HepG2 (cell line): ENCODE results near the gene AQP5. TPM values are rescaled to one million over a fixed set of nuclear protein-coding genes. Genes with fewer than 3 reads are reported as not detected.

ENCODE experiments used
- ATAC-seq: fragments of 200-7000 bp; cut with Tn5 transposase; 3 replicates; pipeline ENCODE4 v1.9.1; 2020; ENCODE audit warnings: mild to moderate bottlenecking, moderate library complexity
- BruUV-seq: library from RNA; stranded (reverse); fragments of 400-500 nt; replicated peaks from 2 replicates; lab custom pipeline; 2021; lab: Mats Ljungman, UMichigan
- CTCF ChIA-PET: fragments of 300-600 bp; formaldehyde crosslinking; extraction: SDS; loops from one replicate; lab custom pipeline; 2021; ENCODE audit warnings: low total read pairs, inconsistent platforms, low intra/inter-chr PET ratio; lab: Yijun Ruan, JAX
- POLR2A ChIA-PET: fragments of 350-600 bp; sonication (Branson Sonifier 250); formaldehyde crosslinking; loops from one replicate; lab custom pipeline; 2020; ENCODE audit warnings: antibody characterized with exemption, inconsistent platforms; lab: Yijun Ruan, JAX
- DNase-seq: peaks from one replicate; pipeline ENCODE4 v3.0.0-alpha.2; 2015; ENCODE audit warnings: low spot score
- FAIRE-seq: peaks from 3 replicates; lab custom pipeline; 2011; peaks lifted over from hg19 to GRCh38; lab: Jason Lieb, UNC
- H2AFZ ChIP-seq: one replicate; pipeline ENCODE4 v1.6.1; 2011; ENCODE audit warnings: low read length, inconsistent platforms
- H3K27ac ChIP-seq: fragments of 300-600 bp; 3 replicates; pipeline ENCODE4 v1.8.0; 2011; ENCODE audit warnings: mixed run types, mild to moderate bottlenecking, mixed read lengths, low read length, inconsistent platforms; ENCODE audit not compliant: insufficient read depth; ENCODE audit errors: extremely low read length
- H3K27me3 ChIP-seq, 2 experiments: fragments of 200-600 bp in 1 of 2; 2 replicates in 1 of 2; 3 replicates in 1 of 2; pipeline versions ENCODE4 v1.6.0 to v1.8.0; 2011; ENCODE audit warnings: low read length in 2 of 2, mild to moderate bottlenecking in 2 of 2, moderate library complexity in 2 of 2, inconsistent platforms in 1 of 2; ENCODE audit not compliant: insufficient read depth in 2 of 2, control insufficient read depth in 1 of 2
- H3K36me3 ChIP-seq, 2 experiments: fragments of 200-600 bp in 1 of 2; replicated peaks in 1 of 2; 2 replicates in 1 of 2; 3 replicates in 1 of 2; pipeline versions ENCODE4 v1.5.1 to v1.8.0; 2011; ENCODE audit warnings: low read length in 2 of 2, inconsistent platforms in 1 of 2; ENCODE audit not compliant: insufficient read depth in 2 of 2, control insufficient read depth in 1 of 2
- H3K4me1 ChIP-seq: 2 replicates; pipeline ENCODE4 v1.5.1; 2012; ENCODE audit warnings: low read length, inconsistent platforms; ENCODE audit not compliant: insufficient read depth
- H3K4me2 ChIP-seq: 2 replicates; pipeline ENCODE4 v1.6.0; 2011; ENCODE audit warnings: low read depth, low read length, inconsistent platforms
- H3K4me3 ChIP-seq, 3 experiments: fragments of 200-600 bp in 1 of 3; sonication (generic), shearing (Covaris generic) in 1 of 3; replicated peaks in 1 of 3; 2 replicates each; pipeline ENCODE4 v1.5.1; 2011 to 2016; ENCODE audit warnings: low read length in 3 of 3, inconsistent platforms in 2 of 3, low read depth in 2 of 3, mild to moderate bottlenecking in 2 of 3, control low read depth in 1 of 3, mixed read lengths in 1 of 3; ENCODE audit not compliant: insufficient read depth in 1 of 3
- H3K79me2 ChIP-seq: one replicate; pipeline ENCODE4 v1.6.1; 2011; ENCODE audit warnings: low read length, inconsistent platforms; ENCODE audit not compliant: insufficient read depth
- H3K9ac ChIP-seq: 2 replicates; pipeline ENCODE4 v1.6.0; 2011; ENCODE audit warnings: mild to moderate bottlenecking, low read depth, low read length, inconsistent platforms; ENCODE audit not compliant: insufficient read depth
- H3K9me3 ChIP-seq: 2 replicates; pipeline ENCODE4 v1.5.1; 2012; ENCODE audit warnings: mild to moderate bottlenecking, low read length
- H4K20me1 ChIP-seq: 2 replicates; pipeline ENCODE4 v1.6.0; 2011; ENCODE audit warnings: inconsistent platforms, mild to moderate bottlenecking, low read length, moderate library complexity; ENCODE audit not compliant: insufficient read depth
- CHD4 ChIP-seq: fragments of 200-600 bp; sonication (generic); IDR thresholded peaks from 2 replicates; pipeline ENCODE4 v1.7.0; 2017; ENCODE audit warnings: mild to moderate bottlenecking, low read length, borderline replicate concordance
- KLF12 ChIP-seq: sonication (generic); formaldehyde crosslinking; IDR thresholded peaks from 2 replicates; pipeline ENCODE4 v1.4.0; 2020; ENCODE audit warnings: missing genetic modification reagents, borderline replicate concordance
- RELA ChIP-seq: sonication (generic); formaldehyde crosslinking; IDR thresholded peaks from 2 replicates; pipeline ENCODE4 v1.4.0; 2020; ENCODE audit warnings: missing genetic modification reagents
- SMC3 ChIP-seq: IDR thresholded peaks from 2 replicates; pipeline ENCODE4 v1.6.1; 2011; ENCODE audit warnings: low read length, improper control_type of control experiment
- TOPORS ChIP-seq: sonication (generic); formaldehyde crosslinking; IDR thresholded peaks from 2 replicates; pipeline ENCODE4 v1.8.0; 2023; ENCODE audit warnings: mild to moderate bottlenecking, missing genetic modification reagents
- ZNF274 ChIP-seq: sonication (generic); formaldehyde crosslinking; IDR thresholded peaks from 2 replicates; pipeline ENCODE4 v1.5.1; 2020; ENCODE audit warnings: mild to moderate bottlenecking, missing genetic modification reagents
- ZNF317 ChIP-seq: sonication (generic); formaldehyde crosslinking; IDR thresholded peaks from 2 replicates; pipeline ENCODE4 v1.5.0; 2020; ENCODE audit warnings: mild to moderate bottlenecking, missing genetic modification reagents
- ZNF33B ChIP-seq: sonication (generic); formaldehyde crosslinking; IDR thresholded peaks from 2 replicates; pipeline ENCODE4 v1.5.1; 2020; ENCODE audit warnings: mild to moderate bottlenecking, missing genetic modification reagents
- ZNF557 ChIP-seq: sonication (generic); formaldehyde crosslinking; IDR thresholded peaks from 2 replicates; pipeline ENCODE4 v1.4.0; 2020; ENCODE audit warnings: missing genetic modification reagents
- ZNF646 ChIP-seq: sonication (generic); formaldehyde crosslinking; IDR thresholded peaks from 2 replicates; pipeline ENCODE4 v1.9.0; 2021; ENCODE audit warnings: mild to moderate bottlenecking, missing genetic modification reagents
- ZNF781 ChIP-seq: sonication (generic); formaldehyde crosslinking; IDR thresholded peaks from 2 replicates; pipeline ENCODE4 v1.5.1; 2020; ENCODE audit warnings: borderline replicate concordance, mild to moderate bottlenecking, missing genetic modification reagents; ENCODE audit errors: not compliant biosample characterization
- WGBS: methylation state at CpG from one replicate; pipeline ENCODE4 v1.1.6; 2017; ENCODE audit warnings: low lambda C conversion rate; 5-methylcytosine and 5-hydroxymethylcytosine counted together
- in situ Hi-C: cut with HindIII; loops from 2 replicates; pipeline ENCODE4 v1.10.0; 2017; ENCODE audit warnings: low pct_unique_long_range_greater_than_20kb; ENCODE audit not compliant: extremely low pct_ligation_motif_present
- intact Hi-C: fragments of 100-400 bp; cut with micrococcal nuclease; formaldehyde crosslinking; loops from one replicate; pipeline ENCODE4 v1.10.0; 2022; ENCODE audit not compliant: unreplicated experiment
- polyA plus RNA-seq, 8 experiments: library from polyadenylated mRNA; depleted of rRNA in 3 of 8; stranded (reverse) in 7 of 8; unstranded in 1 of 8; fragments of >200 nt; fragmentation: Illumina TruSeq in 4 of 8; extraction: Trizol in 4 of 8; gene quantifications; 2 replicates each; pipeline versions ENCODE4 v1.2.1 to v1.2.3, GENCODE V29; 2011 to 2016; ENCODE audit warnings: low read depth in 4 of 8, missing spikeins in 1 of 8, mixed read lengths in 1 of 8; ENCODE audit not compliant: insufficient read depth in 1 of 8
- total RNA-seq, 5 experiments: library from RNA; depleted of rRNA; stranded (reverse); fragments of >200 nt; fragmentation: Illumina TruSeq; extraction: Trizol; gene quantifications; 2 replicates each; pipeline ENCODE4 v1.2.3, GENCODE V29; 2016; ENCODE audit warnings: low read depth in 1 of 5
- TF ChIP-seq, protein P1 (sequence below): sonication (generic); formaldehyde crosslinking; IDR thresholded peaks from 2 replicates; pipeline ENCODE4 v1.4.0; 2020; ENCODE audit warnings: missing genetic modification reagents, low read depth, mild to moderate bottlenecking, borderline replicate concordance
- TF ChIP-seq, protein P2 (sequence below): sonication (generic); formaldehyde crosslinking; IDR thresholded peaks from 2 replicates; pipeline ENCODE4 v1.5.0; 2020; ENCODE audit warnings: mild to moderate bottlenecking, missing genetic modification reagents

Gene AQP5
- total and polyA plus RNA-seq, 2 of the 13 experiments (the other 11 are each of a cell fraction or from before 2014, with no cell fraction given) = not detected

GRCh38 chr12:49942921-49943624 lies 18.6 kb upstream of the AQP5 start (continued):
- TF ChIP-seq ZNF33B (CRISPR knock-in tag) = no peak
- TF ChIP-seq RELA (CRISPR knock-in tag) = no peak
- TF ChIP-seq ZNF317 (CRISPR knock-in tag) = no peak
- TF ChIP-seq, protein P1, sequence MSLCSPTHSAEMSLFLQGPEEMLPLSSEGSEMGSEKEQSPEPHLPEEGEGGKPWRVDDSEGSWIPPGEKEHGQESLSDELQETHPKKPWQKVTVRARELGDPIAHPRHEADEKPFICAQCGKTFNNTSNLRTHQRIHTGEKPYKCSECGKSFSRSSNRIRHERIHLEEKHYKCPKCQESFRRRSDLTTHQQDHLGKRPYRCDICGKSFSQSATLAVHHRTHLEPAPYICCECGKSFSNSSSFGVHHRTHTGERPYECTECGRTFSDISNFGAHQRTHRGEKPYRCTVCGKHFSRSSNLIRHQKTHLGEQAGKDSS (CRISPR knock-in tag) = no peak
- TF ChIP-seq ZNF274 = no peak
- no peak for TF ChIP-seq CHD4
- no peak for TF ChIP-seq SMC3

DNA sequence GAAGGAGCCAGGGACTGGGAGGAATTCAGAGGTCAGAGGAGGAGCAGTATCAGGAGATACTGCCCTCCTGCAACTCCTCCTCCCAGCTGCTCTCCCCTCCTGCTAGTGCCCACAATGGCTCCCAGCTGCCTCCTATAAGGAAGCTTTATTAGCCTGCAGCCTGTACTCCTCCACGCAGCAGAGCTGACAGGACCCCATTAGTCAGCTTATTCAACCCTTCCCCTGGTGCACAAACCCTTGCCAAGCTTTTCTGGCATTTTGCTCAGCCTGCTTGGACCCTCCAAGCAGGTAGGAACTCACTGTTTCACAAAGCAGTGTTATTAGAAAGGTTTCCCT lies 18.1 kb upstream of the AQP5 start:
- CTCF ChIA-PET = no interaction called here
- peaks cover 4 to 9% of the 10 kb centered on the region in 2 experiments; a peak in 3 of 5 replicates for H3K27me3 ChIP-seq
- POLR2A ChIA-PET = no interaction called here
- no peaks in the 10 kb centered on the region for H3K79me2 ChIP-seq
- no peak for ATAC-seq
- in situ Hi-C loops = loop anchor here (5.0 kb wide), 1 partner anchor 76 kb away; no protein-coding TSS in a partner anchor
- H3K4me2 ChIP-seq = no peak overlapping the region
- peaks cover 29% of the 10 kb centered on the region for H3K4me1 ChIP-seq
- H3K27ac ChIP-seq = no peak overlapping the region
- no peaks in the 10 kb centered on the region for H3K9me3 ChIP-seq
- intact Hi-C loops = loop anchor here (10.0 kb wide), 1 partner anchor 79 kb away; no protein-coding TSS in a partner anchor
- no peaks in the 10 kb centered on the region for H4K20me1 ChIP-seq
- WGBS = 55% methylated on average over 1 of the region's 1 CpG
- FAIRE-seq = no peak
- no peak overlapping the region for H2AFZ ChIP-seq
- no peaks in the 10 kb centered on the region for H3K36me3 ChIP-seq
- no peak for DNase-seq
- no peak overlapping the region for H3K9ac ChIP-seq
- BruUV-seq = no TSS peak
- no peak overlapping the region for H3K4me3 ChIP-seq
- TF ChIP-seq ZNF646 (CRISPR knock-in tag) = no peak
- no peak for TF ChIP-seq ZNF781 (CRISPR knock-in tag)
- no peak for TF ChIP-seq KLF12 (CRISPR knock-in tag)
- TF ChIP-seq ZNF557 (CRISPR knock-in tag) = no peak
- TF ChIP-seq, protein P2, sequence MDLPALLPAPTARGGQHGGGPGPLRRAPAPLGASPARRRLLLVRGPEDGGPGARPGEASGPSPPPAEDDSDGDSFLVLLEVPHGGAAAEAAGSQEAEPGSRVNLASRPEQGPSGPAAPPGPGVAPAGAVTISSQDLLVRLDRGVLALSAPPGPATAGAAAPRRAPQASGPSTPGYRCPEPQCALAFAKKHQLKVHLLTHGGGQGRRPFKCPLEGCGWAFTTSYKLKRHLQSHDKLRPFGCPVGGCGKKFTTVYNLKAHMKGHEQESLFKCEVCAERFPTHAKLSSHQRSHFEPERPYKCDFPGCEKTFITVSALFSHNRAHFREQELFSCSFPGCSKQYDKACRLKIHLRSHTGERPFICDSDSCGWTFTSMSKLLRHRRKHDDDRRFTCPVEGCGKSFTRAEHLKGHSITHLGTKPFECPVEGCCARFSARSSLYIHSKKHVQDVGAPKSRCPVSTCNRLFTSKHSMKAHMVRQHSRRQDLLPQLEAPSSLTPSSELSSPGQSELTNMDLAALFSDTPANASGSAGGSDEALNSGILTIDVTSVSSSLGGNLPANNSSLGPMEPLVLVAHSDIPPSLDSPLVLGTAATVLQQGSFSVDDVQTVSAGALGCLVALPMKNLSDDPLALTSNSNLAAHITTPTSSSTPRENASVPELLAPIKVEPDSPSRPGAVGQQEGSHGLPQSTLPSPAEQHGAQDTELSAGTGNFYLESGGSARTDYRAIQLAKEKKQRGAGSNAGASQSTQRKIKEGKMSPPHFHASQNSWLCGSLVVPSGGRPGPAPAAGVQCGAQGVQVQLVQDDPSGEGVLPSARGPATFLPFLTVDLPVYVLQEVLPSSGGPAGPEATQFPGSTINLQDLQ (CRISPR knock-in tag) = no peak
- TF ChIP-seq TOPORS (CRISPR knock-in tag) = no peak
